ENCODE results near the gene DUSP9.
"Not testable (repeated sequence)": the region's sequence is repeated elsewhere in the genome, so short reads cannot be mapped to it uniquely, and the experiment has no call there.

Gene DUSP9

DNA sequence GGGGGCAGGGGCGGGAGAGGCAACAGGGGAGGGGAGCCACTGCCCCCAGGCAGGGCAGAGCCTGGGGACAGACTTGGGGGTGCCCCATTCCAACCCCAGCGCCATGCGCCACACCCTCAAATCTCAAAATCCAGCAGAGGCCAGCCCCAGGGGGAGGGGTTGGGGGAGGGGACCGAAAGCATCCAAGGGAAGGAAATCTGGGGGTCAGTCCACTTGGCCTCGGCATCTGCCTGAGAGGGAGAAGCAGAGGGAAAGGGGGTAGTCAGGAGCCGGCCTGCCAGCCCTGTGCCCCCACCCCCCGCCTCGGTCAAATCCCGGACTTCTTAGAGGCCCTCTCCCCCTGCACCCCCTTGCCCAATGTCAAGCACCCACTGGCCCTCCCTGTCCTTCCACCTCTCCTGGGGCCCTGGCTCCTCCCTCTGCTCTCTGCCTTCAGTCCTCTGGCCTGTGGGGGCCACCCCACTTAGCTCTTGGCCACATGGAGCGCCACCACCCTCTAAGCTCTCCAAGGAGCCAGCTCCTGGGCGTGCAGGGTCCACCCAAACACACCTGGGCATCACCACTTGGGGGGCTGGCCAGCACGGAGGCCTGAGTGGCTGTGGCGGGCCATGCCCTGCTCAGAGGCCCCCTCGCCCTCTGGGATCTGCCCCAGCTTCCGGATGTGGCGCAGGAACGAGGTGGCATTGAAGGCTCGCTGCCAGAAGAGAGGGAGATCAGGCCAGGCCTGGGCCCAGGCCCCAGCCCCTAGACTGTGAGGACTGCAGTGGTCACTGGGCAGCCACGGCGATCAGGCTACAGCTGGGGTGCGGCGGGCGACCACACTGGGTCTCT, 23.1 kb downstream of the DUSP9 start:
- DNase-seq (ENCODE audit: low read depth, low spot score): no peak
- no peak overlapping the region for H3K27ac ChIP-seq

DNA sequence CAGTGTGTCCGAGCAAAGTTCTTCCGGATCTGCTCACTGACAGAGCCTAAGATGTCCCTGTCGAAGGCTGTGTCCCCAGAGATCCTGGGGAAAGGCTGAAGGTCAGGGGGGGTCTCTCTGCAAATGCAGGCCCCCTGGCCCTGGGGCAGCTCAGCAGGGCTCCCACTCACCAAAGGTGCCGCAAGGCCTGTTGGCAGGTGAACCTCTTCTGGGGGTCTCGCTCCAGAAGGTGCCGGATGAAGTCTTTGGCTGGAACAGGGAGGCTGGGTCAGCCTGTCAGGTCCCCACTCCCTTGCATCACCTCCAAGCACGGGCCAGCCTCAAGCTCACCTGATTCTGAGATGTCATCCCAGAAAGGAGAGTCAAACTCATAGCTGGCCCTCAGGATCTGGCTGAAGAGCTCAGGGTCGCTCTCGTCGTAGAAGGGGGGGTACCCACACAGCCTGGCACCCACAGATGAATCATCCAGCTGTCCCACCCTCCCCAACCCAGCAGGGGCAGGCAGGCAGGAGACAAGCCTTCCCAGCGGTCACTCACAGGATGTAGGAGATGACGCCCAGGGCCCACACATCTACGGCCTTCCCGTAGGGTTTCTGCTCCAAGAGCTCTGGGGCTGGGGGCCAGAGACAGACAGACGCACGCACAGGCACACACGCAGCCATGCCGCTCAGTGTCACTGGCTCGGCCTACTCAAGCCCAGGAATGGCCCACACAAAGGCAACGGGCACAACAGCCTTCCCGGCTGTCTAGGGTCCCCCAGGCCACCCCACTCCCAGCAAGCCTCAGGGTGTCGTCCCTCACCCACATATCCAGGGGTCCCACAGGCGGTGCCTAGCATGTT, 24.0 kb downstream of the DUSP9 start:
- H3K27ac ChIP-seq: no peak overlapping the region
- no peak for DNase-seq (ENCODE audit: low read depth, low spot score)

DNA sequence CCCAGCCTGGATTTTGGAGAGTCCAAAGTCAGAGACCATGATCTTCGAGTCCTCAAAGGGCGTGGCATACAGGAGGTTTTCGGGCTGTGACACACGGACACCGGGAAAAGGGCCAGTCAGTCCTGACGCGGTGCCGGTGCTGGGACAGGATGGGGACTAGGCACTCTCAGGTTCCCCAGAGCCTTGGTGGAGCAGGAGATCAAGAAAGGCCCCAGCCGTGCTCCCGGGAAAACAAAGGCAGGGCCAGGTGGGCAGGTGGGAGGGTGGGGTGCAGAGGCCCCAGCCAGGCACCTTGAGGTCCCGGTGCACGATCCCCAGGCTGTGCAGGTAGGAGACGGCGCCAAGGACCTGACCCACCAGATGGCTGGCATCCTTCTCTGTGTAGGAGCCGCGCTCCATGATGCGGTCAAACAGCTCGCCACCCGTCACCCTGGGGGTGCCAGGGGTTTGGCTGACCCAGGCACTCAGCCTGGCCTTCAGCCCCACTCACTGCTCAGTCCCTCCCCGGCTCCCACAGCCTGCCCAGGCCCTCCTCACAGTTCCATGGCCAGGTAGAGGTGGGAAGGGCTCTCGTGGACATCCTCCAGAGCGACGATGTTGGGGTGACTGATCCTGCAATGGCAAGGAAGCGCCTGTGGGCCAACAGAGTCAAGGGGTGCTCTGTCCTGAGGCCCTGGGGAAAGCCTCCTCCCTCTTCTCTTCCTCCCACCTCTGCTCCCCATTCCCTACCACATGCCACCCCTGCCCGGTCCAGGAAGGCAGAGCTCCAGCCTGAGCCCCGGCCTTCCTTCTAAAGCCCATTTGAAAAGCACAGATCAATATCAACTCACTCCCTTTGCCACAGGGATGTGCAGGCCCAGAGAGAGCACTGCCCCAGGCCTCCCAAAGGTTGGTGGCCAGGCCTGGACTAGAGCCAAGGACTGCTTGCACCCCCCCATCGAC, 24.9 kb downstream of the DUSP9 start:
- no peak overlapping the region for H3K27ac ChIP-seq
- DNase-seq (ENCODE audit: low read depth, low spot score): no peak

DNA sequence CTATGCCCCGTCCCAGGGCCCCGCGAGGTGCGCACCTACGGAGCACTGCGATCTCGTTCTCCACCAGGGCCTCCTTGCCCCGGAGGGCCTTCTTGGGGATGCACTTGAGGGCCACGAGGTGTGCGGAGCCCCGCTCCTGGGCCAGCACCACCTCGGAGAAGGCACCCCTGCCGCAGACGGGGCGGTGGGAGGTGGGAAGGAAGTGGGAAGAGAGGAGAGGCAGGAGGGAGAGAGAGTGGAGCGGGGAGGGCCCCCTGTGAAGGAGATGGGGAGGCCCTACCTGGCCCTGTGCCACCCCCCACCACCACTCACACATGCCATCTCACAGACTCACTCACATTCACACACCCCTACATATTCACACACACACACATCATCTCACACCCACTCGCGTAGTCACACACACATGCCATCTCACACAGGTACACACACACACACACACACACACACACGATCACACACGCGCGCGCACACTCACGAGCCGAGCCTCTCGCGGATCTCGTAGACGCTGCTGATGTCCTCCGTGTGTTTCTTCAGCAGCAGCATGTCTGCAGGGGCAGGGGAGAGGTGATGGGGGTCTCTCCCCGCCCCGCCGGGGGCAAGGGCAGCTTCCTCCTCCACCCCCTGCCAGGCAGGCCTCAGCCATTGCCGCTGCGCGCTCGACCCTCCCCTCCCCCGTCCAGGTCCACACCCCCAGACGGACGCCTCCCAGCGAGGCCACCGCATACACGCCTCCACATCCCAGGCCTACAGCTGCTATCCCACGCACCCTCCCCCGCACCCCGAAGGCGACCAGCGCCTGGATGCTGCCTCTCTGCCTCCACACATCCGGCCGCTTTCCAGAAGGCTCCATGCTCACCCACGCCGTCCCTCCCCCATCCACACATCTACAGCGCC, 25.8 kb downstream of the DUSP9 start:
- H3K27ac ChIP-seq: no peak overlapping the region
- no peak for DNase-seq (ENCODE audit: low read depth, low spot score)

DNA sequence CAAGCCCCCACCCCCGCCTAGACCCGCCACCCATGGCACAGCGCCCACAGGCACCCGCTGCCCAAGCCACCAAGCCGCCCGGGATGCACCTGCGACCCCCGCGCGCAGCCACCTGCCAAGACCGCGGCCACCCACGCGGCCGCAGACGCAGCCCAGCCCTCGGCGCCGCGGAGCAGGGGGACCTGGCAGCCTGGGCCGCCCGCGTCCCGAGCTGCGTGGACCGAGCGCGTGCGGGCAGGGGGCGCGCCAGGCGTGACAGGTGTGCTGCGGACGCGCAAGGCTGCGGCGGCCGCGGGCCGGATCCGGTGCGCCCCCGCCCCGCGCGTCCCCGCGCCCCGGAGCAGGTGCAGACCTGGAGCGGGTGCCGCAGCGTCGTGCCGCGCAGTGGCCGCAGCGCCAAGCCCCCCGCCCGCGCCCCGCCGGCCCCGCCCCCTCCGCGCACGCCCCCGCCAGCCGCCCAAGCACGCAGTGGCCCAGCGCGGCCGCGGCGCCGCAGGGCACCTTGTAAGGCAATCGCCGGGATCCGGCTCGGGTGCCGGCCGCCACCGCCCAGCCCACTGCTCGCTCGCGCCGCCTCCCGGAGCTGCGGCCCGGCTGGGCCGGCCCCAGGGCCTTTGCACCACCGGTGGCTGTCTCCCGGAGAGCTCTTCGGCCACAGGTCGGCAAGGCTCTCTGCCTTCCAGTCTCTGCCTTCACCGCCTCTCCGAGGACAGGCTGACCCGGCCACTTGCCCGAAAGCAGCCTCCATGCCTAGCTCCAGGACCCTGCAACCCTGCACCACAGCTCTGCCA, 26.6 kb downstream of the DUSP9 start, which contains the start of gene PNCK:
Gene PNCK (minus strand): TSS at position 386 of the 791 bp plus-strand sequence. CDS start 737 bp downstream, outside the sequence.
- DNase-seq (ENCODE audit: low read depth, low spot score): no peak
- no peak within 1 kb of the TSS for H3K27ac ChIP-seq

DNA sequence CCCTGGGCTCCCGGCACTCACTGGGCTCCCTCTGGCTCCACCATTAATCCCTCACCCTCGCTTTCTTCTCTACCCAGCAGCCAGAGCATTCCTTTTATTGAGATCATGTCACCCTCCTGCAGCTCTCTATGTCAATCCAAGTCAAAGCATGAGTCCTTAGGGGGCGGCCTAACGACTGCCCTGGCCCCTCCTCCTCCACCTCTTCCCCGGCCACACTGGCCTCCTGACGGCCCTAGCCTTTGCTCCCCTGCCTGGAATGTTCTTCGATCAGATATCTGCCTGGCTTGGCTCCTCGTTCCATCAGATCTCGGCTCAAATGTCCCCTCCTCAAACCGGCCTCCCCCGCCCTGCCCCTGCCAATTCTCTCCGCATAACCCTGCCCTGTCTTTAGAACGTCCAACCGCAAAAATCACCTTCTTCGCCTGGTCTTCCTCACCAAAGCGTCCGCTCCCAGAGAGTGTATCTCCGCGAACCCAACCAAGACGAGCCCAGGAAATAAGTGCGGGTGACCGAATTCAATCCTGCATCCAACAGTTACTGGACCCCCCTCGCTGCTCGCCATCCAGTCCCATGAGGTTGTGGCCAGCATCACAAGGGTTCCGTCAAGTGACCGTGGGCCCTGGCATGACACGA, 27.3 kb downstream of the DUSP9 start:
- H3K27ac ChIP-seq: no peak overlapping the region
- no peak for DNase-seq (ENCODE audit: low read depth, low spot score)

DNA sequence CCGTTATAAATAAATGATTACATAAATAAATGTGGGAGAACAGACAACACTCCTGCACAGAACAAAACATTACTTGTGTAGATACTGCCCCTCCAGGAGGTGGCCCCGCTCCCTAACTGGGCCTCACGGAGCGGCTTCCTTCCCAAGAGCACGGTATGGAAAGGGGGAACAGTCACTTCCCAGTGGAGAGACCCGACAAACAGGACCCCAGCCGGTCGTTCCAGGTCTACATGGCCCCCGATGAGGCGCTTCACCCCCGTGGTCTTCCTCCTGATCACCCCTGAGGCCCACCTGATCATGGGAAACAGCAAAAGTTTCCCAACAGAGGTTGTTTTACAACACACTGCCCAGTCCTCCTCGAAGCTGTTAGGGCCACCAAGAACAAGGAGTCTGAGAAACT, 34.2 kb downstream of the DUSP9 start:
- no peak for DNase-seq (ENCODE audit: low read depth, low spot score)
- H3K27ac ChIP-seq: no peak overlapping the region

DNA sequence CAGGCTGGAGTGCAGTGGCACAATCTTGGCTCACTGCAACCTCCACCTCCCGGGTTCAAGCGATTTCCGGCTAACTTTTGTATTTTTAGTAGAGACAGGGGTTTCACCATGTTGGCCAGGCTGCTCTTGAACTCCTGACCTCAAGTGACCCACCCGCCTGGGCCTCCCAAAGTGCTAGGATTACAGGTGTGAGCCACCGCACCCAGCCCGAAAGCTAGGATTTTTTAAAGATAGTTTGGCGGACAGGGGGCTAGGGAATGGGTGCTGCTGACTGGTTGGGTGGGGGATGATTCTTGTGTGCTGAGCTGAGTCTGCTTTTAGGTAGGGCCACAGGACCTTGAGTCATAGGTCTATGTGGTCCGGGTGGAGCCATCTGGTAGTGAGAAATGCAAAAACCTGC, 36.5 kb downstream of the DUSP9 start:
- not testable (repeated sequence) for DNase-seq (ENCODE audit: low read depth, low spot score); H3K27ac ChIP-seq

DNA sequence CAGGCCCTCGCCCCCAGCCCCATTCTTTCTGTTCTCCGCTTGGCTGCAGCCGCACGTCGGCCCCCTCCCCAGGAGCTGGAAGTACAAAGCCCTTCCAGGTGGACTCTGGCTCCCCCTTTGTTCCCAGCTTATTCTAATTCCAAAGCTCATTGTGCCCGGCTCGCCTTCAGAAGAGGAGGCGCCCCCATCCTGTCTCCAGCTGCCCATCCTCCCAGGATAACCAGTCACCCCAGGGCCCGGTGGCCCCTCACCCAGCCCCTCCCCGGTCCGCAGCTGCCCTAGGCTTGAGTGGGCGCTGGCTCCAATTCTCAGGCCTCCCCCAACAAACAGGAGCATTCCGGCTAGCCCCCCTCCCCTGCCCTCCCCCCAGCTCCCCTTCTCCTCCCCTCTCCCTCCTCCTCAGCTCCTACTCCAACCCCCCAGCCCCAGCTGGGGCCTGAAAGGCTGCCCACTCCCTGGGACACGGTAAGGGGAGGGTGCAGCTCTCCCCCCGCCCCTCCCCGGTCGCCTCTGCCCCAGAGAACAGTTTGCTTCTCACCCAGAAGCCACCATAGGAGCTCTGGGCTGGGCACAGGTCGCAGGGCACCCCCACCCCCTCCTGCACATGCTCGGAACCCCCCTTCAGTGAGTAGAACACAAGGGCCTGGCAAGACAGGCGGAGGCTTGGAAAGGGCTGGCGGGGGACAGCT, 37.6 kb downstream of the DUSP9 start:
- no peak for DNase-seq (ENCODE audit: low read depth, low spot score)
- no peak overlapping the region for H3K27ac ChIP-seq

DNA sequence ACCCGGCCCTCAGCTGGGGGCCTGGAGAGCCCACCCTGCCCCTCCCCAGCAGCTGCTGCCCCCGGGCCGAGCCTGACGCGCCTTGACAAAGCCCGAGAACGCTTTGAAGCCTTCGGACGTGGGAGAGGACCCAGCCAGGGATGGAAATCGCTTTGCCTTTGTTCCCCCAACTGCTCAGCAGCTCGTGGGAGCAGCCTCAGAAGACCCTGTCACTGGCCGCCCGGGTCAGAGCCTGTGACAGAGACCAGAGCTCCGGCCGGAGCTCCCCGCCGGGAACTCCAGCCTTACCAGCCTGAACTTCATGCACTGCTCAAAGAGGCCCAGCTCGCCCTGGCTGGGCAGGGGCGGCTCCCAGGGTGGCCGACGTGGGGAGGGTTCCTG, 38.1 kb downstream of the DUSP9 start:
- no peak for DNase-seq (ENCODE audit: low read depth, low spot score)
- no peak overlapping the region for H3K27ac ChIP-seq

DNA sequence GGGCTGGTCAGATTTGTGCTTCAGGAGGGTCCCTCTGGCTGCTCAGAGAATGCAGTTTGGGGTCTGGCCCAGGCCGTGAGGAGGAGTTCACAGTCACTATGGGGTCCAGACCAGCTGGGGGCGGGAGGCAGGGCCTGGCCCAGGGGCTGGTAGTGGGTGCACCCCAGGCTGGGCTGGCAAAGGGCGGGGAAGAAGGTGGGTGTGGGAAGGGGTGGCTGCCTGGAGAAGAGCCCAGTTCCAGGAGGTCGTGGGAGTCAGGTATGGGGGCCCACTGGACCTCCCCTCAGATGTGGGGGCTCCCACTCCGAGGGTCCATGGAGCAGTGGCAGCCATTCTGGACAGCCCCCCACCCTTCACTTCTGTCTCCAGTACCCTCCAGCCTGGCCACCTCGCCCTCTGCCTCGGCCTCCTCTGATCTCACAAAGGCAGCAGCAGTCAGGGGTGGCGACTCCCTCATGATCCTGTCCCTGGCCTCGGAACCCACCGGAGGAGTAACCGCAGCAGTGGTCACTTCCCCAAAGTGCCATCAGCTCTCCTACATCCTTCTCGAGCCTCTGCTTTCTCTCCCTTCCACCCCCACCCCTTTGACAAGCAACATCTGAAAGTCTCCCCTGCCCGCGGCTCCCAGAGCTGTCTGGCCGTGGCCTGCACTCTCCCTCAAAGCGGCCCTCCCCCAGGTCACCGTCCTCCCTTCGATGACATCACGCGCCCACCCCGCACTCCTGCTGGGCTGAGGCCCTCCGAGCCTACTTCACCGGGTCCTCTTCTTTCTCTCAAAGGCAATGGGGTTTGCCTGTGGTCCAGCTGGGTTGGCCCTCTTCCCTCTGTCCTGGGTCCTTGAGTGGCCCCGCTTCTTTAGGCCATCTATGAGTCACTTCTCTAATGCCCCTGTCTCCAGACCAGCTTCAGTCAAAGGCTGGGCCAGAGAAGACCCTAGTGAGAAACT, 39.0 kb downstream of the DUSP9 start:
- no peak overlapping the region for H3K27ac ChIP-seq
- DNase-seq (ENCODE audit: low read depth, low spot score): no peak

DNA sequence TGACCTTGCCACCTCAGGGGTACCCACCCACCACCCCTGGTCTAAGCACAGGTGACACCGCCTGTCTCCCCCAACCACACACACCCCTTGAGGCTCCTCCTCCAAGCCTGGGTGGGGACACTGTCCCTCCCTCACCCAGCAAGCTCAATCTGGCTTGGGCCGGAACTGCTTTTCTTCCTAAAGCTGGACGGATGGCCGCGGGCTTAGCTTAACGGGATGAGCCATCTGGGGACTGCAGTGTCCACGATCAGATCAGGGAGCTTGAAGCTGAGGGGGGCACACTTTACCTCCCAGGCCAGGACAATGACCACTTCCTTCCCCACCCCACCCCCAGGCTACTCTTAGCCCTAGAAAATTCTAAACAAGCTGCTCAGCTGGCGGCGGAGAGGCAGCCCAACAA, 39.7 kb downstream of the DUSP9 start:
- no peak for DNase-seq (ENCODE audit: low read depth, low spot score)
- no peak overlapping the region for H3K27ac ChIP-seq

DNA sequence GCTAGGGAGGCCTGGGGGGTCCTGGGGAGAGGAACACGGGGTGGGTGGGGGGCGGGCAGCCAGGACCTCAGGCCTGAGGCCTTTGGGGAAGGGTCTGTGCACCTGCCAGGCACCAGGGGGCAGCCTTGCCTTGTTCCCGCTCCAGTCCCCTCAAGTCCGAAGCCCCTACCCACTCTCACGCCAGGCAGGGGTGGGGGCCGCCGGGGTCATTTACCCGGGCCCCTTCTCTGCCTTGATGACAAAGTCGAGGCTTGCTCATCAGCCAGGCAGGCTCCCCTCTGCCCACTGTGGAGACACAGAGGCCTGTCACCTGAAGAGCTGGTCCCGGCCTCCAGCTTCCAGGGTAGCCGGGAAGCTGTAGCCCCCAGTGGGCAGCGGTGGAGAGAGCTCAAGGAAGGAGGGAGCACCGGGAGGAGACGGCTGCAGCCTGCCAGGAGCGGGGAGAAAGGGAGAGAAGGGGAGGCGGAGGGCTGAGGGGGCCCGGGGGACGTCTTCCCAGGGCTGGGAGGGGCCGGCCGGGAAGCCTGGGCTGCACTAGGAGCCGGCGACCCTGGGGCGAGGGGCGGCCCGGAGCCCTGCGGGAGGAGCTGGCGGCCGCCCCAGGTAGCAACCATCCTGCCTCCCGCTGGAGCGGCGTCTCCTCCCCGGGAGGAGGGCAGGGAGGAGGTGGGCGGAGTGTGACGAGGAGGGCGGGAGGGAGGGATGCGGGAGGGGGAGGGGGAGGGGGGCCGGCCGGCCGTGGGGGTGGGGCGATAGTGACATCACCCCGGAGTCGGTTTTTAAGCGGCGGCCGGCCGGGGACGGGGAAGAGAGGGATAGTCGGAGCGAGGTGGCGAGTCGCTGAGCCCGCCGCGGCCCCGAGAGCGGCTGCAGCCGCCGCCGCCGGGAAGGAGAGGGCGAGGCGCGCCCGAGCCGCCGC, 40.4 kb downstream of the DUSP9 start, which contains the start of gene SLC6A8:
Gene SLC6A8 (plus strand): TSS at position 806 of the 919 bp plus-strand sequence. CDS start 649 bp downstream, outside the sequence.
- peak within 1 kb of the TSS; percentile 39 for H3K27ac ChIP-seq
- no peak for DNase-seq (ENCODE audit: low read depth, low spot score)

DNA sequence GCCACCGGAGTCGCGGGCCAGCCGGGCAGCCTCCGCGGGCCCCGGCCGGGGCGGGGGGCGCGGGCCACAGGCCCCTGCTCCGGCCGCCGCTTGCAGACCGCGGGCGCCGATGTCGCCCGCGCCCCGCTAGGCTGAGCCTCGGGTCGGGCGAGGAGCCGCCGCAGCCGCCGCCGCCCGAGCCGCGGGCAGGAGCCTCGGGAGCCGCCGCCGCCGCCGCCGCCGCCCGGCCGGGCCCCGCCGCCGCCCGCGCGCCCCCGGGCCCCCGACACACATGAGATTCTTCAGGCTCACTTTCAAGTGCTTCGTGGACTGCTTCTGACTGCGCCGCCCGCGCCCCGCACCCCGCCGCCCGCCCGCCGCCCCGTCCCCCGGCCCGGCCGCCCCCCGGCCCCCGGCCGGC, 41.1 kb downstream of the DUSP9 start:
- DNase-seq (ENCODE audit: low read depth, low spot score): no peak
- H3K27ac ChIP-seq: no peak overlapping the region

DNA sequence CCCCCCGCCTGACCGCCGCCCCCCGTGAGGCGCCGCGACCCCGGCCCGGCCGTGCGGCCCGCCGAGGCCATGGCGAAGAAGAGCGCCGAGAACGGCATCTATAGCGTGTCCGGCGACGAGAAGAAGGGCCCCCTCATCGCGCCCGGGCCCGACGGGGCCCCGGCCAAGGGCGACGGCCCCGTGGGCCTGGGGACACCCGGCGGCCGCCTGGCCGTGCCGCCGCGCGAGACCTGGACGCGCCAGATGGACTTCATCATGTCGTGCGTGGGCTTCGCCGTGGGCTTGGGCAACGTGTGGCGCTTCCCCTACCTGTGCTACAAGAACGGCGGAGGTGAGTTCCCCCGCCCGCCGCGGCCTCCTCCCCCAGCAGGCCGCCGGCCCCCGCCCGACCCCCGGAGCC, 41.5 kb downstream of the DUSP9 start:
- peak overlapping the region; percentile 39 for H3K27ac ChIP-seq
- DNase-seq (ENCODE audit: low read depth, low spot score): no peak
